ENCODE results near the gene SAP30L.

The SAP30L gene

GRCh38 chr5:154482528-154483449, 37.0 kb downstream of the SAP30L start:
- DNase-seq: no peak

- DNase-seq: no peak
Observed at GRCh38 chr5:154483654-154484392, 38.0 kb downstream of the SAP30L start.

- no peak for DNase-seq
Observed at GRCh38 chr5:154484393-154485095, 38.7 kb downstream of the SAP30L start.

- DNase-seq: no peak
Observed at GRCh38 chr5:154485096-154485491, 39.3 kb downstream of the SAP30L start.

- DNase-seq: no peak
Observed at GRCh38 chr5:154485850-154486426, 40.1 kb downstream of the SAP30L start.

GRCh38 chr5:154486427-154486866, 40.6 kb downstream of the SAP30L start:
- DNase-seq: no peak

GRCh38 chr5:154487541-154487940, 41.7 kb downstream of the SAP30L start:
- no peak for DNase-seq

- no peak for DNase-seq
Observed at GRCh38 chr5:154491941-154492340, 46.1 kb downstream of the SAP30L start.

- DNase-seq: no peak
Observed at GRCh38 chr5:154493274-154493673, 47.5 kb downstream of the SAP30L start.

GRCh38 chr5:154494036-154494435, 48.2 kb downstream of the SAP30L start:
- no peak for DNase-seq

- DNase-seq: no peak
Observed at GRCh38 chr5:154498591-154498990, 52.8 kb downstream of the SAP30L start.

GRCh38 chr5:154498994-154499393, 53.2 kb downstream of the SAP30L start:
- DNase-seq: no peak

- DNase-seq: no peak
Observed at GRCh38 chr5:154501566-154501965, 55.8 kb downstream of the SAP30L start.

GRCh38 chr5:154502180-154502579, 56.4 kb downstream of the SAP30L start:
- DNase-seq: no peak

GRCh38 chr5:154503698-154504039, 57.9 kb downstream of the SAP30L start:
- no peak for DNase-seq

- DNase-seq: no peak
Observed at GRCh38 chr5:154505567-154505966, 59.8 kb downstream of the SAP30L start.

GRCh38 chr5:154506049-154506715, 60.4 kb downstream of the SAP30L start:
- no peak for DNase-seq

GRCh38 chr5:154506716-154507080, 60.9 kb downstream of the SAP30L start:
- no peak for DNase-seq

GRCh38 chr5:154508114-154508513, 62.3 kb downstream of the SAP30L start:
- DNase-seq: no peak

- no peak for DNase-seq
Observed at GRCh38 chr5:154509784-154510555, 64.2 kb downstream of the SAP30L start.
